SK-N-MC (cell line): ENCODE measurements around the gene C4orf33.

Experiments used
- EZH2 ChIP-seq: fragments of 200-600 bp; sonication (generic); IDR thresholded peaks from one replicate; pipeline ENCODE4 v1.6.1; 2017; ENCODE audit warnings: antibody characterized with exemption
- POLR2AphosphoS5 ChIP-seq: IDR thresholded peaks from 2 replicates; pipeline ENCODE4 v1.6.1; 2012; ENCODE audit warnings: mild to moderate bottlenecking, low read depth, low read length, borderline replicate concordance

GRCh38 chr4:129163427-129163826 lies 67.5 kb downstream of the C4orf33 start:
- TF ChIP-seq POLR2AphosphoS5 (no peak), EZH2 (no peak)
